HG03378 (cell line): Measurements from ENCODE around the gene NBEA.

Experiments used
- ATAC-seq: cut with Tn5 transposase; IDR thresholded peaks from one replicate; pipeline ENCODE4 v1.9.1; 2021; ENCODE audit warnings: mild to moderate bottlenecking, moderate library complexity; ENCODE audit not compliant: unreplicated experiment

Gene NBEA

DNA sequence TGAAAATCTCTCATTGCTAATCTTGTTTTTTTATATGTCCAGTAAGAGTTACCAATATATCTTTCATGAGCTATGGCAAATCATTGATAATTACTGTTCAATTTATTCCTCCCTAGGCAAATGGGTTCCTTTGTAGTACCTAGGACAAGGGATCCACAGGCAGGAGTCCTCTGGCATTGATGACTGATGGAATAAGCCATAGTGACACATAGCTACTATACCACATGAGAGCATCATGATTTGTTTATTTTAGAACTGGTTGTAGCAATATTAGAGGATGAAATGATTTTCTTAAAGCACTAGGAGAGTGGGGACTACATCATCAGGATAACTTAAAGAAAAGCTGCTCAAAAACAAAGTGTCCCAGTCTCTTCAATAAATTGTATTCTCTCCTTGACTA, 556.2 kb downstream of the NBEA start:
- no peak for ATAC-seq

DNA sequence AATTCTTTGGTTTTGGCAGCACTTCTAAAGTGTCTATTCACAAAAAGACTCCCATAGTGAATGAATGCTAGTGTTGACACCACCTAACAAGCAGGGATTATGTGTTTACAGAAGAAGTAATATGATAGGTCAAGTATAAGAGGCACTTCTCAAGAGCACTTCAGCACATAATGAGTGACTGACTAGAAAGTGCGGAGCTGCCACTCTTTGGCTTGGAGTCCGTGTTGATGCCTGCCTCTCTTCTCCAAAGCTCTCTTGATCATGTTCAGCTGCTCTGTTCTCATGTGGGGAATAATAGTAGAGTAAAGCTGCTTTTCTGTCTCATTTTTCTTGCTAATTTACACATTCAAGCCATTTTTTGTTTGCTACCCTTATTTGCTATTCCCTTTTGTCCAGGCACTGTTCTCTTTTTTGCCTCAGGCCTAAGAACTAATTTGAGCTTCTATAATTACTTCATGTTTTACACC, 557.2 kb downstream of the NBEA start:
- ATAC-seq: no peak

DNA sequence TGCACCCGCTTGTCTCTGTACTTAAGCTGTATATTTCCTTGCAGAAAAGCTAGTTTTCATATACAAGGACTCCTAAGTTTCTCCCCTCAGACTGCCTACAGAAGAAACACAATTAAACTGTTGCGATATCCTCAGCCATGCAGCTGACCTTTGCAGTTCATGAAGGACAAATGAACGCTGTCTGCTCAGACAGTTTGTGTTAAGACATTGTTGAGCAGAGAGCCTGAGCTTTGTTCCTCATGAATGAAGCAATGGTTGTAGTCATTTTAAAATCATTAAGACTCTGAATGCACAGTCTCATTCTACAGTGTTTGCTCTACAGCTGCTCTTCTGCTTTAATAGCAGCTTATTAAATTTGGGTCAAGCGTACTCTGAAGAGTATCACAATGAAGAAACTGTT, 557.6 kb downstream of the NBEA start:
- ATAC-seq: no peak

DNA sequence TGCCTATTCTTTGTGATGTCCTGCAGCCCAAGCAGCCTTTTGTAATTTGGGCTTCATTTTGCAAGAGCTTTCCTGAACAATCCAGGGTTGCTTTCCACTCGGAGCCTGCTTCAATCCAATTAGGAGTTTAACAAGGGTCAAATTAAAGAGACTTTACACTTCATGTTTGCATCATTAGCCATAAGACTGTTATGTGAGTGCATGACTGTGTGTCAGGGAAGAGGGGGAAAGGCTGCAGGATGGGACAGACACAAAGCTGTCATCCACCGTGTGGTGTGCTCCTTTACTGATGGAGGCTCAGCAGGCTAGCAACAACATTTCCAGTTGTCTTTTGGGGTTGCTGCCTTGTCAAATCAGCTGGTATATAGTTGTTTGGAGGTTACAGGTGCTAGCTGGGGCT, 558.1 kb downstream of the NBEA start:
- no peak for ATAC-seq

DNA sequence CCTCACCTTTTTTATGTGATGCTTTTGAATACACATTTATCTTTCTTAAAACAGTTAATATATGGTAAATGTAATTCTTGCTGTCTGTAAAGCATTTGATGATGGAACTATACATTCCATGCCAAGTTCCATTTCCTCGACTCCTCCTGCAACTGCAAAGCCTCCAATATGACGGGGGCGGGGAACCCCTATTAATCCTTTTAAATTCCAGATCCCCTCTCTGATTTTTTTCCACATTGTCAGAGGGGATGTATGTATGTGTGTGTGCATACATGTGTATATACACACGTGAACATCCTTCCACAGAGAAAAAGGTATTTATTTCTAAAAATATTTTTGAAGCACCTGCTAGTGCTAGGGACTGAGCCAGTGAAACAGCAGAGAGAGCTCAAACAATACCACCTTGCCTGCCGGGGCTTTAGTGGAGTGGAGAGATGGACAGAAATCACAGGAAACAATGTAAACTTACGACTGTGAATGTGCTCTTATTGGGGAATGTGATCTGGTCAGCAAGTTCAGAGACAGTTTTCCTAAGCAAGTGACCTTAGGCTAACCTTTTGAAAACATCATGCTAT, 559.7 kb downstream of the NBEA start:
- no peak for ATAC-seq

DNA sequence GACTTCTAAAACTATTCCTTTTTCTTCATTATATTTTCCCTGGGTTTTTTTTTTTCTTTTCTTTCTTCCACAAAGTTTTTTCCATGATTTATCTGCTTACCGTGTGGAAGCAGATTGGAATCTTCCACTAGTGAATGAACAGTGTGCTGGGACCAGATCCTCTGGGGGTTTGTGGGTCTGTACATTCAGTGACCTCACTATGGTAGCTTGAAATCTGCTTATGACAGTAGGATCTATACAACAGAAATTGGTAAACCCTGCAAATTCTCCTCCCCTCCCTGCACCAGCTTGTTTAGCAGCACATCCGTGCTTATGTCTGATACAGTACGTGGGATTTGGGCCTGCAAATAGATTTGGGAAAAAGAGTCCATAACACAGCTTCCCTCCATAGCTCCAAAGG, 560.4 kb downstream of the NBEA start:
- no peak for ATAC-seq

DNA sequence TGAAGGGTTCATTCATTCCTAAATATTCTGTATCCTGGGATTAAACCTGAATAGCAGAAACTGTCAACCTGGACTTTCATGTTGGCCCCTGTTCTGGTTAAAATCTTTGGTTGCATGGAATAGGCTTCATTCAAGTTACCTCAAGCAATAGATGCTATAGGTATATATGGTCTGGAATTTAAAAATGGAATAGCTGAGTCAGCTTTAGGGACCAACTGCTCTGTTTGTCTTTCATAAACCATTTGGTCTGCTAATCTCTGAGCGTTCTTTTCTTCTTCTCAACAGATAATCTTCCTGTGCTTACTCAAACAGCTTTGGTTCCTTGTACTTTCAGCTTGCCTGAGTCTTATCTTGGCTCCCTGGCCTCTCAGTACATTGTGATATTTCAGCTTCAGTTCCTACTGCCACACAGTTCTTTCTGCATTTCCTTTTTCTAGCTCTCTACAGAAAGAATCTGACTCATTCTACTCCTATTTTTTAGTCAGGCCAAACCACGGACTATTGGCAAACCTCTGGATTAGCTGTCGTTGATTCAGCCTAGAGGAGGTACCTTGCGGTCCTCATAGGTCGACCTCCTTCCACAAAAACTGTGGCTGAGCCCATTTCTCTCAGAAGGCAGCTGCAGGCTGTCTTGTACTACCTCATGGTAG, 570.3 kb downstream of the NBEA start:
- ATAC-seq: no peak

DNA sequence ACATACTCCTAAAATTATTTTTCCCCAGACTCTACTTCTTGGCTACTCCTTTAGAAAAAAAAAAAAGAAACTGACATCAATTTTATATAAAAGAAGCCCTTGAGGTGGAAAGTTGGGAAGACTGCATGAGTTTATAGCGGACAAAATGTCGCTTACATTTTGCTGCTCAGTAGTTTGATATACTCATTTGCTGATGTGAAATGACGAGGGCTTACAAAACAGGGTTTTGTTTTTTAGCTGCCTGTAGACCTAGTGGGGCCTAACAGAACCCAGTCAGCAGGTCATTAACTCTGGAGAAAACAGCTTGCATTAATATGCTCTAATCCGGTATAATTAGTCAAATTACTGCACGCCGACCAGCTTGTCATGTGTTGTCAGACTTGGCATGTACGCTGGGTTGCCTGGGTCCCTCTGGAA, 572.0 kb downstream of the NBEA start:
- no peak for ATAC-seq

DNA sequence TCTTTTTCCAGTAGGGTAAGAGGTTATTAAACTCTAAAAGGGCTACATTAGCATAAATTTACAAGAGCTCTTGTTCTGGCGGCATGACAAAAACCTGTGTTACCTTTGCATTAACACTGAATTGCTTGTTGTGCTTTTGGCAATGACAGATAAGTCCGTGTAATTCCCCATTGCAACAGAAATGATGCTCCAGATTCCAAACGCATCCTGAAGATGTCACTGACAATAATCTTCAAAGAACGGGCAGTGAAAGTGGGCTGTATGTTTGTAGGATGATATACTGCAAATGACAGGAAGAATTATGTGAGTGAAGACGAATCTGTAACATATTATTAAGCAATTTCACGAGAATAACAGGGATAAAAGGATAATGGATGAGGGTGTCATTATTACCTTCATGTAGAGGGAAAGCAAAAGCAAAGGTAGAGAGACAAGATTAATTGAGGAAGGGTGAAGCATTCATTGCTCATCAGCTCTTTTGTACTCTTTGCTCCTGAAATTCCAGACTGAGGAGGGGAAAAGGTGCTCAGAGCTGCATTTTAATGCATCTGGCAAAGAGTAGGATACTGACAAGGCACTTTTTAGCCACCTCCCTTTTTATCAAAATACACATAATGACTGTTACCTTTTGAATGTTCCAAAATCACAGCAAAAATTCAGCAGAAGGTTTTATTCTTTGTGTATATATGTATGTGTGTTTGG, 572.9 kb downstream of the NBEA start:
- no peak for ATAC-seq

DNA sequence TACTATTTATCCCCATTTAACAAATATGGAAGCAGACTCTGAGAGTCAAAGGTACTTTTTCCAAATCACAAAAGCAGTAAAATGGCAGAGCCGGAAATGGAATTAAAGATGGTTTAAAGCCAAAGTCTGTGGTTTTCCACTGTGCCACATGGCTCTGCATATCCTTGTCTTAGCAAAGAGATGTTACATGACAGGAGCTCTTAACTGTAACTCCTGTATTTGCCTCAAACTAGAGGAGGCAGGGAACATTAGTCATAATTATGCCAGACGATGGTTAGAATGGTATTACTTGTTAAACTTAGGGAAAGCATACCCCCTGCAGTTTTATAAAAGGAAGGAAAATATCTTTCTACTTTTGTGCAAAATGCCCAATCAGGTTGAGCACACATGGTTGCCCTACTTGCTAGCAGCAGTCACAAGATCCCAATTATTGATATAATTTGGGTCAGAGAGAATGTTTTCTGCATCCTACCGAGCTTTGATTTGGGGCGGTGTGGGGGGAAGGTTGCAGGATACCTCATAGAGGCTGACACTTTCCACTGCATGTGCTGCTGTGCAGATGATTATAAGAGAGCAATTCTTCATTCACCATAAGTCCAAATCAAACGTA, 576.4 kb downstream of the NBEA start:
- ATAC-seq: no peak

DNA sequence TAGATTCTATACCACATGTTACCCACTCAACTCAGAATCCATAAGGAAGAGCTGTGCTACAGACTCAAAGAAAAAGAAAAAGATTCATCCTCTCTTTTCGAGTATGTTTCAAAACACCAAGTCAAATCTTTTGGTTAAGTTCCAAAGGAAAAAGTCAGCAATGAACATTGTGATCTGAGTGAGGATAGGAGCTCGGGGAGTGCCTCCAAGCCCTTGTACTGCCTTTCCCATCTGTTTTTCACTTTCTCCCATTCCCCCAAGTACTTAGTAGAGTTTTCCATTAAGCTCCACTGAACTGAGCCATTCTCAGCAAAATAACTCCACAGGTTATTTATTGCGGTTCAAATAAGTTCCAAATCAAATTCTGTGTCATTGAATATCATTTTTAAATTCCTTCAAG, 582.1 kb downstream of the NBEA start:
- no peak for ATAC-seq

DNA sequence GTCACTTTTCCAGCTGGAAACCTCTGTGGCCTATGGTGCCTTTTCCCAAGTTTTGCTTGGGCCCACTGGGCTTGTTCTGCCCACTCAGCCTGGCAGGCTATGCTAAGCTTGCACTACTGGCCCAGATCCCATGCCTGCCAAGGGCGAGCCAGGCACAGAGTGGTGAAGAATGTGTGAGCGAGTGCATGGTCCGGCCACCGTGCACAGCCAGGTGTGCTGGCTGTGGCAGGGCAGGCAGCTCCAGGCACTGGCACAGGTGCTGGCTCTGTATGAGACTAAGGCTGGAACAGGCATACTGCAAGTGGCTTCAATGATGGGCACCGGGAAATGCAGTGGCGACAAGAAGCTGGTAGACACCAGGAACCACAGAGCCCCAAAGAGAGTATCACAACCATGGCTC, 584.5 kb downstream of the NBEA start:
- no peak for ATAC-seq

DNA sequence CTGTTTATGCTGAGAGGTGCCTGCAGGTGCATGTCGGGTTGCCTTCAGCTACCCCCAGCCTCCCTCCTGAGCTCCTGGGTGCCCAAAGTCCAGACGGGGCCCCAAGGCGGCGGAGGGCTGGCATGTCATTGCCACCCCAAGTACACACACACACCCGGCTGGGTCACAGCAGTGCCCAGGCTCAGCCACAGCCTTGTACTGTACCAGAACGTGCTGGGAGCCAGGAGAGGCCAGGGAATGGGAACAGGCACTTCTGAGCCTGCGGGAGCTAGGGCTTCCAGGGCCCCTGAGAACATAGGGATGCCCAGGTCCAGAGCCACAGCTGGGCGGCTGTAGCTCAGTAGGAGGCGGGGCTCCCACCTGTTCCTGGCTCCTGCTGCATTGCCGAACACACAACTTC, 585.4 kb downstream of the NBEA start:
- no peak for ATAC-seq

DNA sequence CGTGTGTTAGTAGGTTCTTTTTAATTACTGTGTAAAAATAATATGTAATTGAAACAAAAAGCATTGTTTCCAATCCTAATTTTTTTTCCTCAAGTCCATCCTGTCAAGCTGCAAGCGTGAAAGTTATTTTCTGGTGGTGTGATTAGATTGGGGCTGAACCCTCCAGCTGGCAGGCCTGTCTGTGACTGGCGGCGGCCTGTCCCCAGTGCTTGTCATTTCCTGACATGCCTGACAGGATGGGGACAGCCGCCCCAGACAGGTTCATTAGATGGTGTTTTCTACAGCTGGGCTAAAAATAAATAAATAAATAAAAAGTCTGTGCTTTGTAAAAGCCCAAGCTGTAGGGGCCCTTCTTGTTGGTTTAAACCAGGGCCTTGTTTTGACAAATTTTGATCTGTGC, 588.1 kb downstream of the NBEA start:
- ATAC-seq: no peak

DNA sequence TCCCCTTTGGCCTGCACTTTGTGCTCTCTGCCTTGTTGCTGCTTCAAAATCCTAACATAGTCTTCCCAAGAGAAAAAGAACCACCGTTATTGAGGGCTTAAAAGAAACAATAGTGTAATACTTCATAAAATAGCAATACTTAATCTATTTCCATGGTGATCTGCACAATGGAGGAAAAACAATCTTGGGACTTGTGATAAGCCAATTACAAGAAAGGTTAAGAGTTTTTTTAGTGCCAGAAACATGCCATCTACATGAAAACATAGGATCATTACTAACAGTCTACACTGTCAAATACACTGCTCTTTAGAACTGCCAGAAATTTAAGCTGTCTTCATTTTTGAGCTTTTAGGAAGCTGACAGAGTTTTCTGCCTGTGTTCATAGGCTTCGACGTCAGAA, 588.5 kb downstream of the NBEA start:
- ATAC-seq: no peak

DNA sequence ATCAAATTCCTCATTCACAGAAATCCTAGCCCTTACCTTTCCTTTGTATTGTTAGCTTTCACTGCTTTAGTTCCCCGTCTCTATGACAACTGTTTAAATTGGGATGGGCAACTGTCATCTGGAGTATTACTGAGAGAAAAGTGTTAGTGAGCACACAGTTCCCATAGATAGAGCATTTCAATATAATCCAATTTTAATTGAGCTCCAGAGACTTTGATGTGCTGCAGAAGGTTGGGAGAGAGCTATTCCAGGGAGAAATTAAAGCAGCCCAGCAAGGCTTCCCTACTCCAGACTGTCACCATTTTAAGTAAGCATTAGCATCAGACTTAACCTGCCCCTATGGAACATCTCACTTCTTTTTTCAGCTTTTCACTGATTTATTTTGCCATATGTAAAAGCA, 589.5 kb downstream of the NBEA start:
- no peak for ATAC-seq

DNA sequence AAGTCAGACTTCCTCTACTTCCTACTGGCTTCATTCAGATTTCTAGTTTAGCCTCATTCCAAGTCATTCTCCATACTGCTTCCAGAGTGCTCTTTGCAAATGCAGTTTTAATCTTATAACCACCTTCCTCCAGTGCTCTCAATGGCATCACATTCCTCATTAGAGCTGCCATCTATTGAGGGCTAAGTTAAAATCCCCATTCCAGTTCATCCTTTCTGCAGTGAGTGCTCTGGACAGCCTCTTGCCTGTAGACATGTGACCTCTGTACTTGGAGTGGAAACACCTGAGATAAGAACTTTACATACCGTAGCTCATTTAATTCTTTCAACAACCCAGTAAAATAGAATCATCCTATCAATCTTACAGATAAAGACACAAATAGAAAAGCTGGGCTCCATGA, 592.3 kb downstream of the NBEA start:
- no peak for ATAC-seq

DNA sequence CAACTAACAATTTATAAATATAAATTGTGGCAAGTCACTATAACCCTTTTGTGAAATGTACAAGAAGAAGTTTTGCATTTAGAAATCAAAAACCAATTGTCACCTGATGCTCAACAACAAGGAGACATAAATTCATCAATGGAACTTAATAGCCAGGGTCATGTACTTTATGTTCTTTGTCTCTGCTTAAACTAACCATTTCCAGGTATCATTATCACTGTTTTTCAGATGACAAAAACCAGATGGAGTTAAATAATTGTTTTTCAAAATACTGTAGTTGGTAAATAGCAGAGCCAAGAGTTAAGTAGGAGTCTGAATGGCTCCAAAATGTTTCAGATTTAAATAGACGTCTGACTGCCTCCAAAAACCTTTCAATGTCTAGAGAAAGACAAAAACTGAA, 606.7 kb downstream of the NBEA start:
- no peak for ATAC-seq

DNA sequence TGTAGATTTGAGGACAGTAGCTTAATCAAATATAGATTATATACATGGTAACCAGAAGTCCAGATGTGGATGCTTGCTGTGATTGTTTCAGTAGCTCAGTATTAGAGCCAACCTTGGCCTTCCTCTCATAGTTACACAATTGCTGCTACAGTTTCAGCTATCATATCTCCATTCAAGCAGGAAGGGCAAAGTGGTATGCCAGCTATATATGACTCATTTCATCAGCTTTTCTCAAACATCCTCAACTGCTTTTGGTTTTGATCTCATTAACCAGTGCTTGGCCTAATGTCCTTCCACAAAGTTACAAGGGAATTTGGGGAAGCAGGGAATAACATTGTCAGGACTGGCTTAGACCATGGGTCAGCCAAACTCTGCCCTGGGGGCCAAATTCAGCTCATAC, 607.4 kb downstream of the NBEA start:
- ATAC-seq: peak; percentile 90

DNA sequence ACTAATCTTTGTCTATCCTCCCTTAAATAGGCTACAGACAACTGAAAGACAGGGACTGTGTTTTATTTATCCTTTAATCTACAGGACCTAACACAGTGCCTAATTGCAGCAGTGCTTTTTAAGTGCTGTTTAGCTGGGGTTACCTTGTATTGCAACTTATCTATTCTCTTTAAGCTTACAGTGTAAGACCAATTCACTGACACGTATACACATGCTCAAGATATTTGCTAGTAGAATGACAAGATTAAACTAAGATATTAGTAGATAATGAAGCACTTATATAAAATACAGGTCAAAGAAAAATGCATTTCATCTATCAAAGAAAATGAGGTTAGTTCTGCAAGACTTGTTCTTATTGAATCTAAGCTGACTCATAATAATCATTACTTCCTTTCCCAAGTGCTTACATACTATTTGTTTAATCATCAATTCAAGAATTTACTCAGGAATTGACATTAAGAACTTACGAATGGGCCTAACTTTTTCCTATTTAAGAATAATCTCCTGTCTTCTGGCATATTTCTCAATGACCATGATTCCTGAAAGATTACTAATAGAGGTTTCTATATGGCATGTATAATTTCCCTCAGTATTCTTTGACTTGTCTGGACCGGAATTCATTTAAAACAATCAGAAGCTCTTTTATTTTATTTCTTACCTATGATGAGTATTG, 610.2 kb downstream of the NBEA start:
- no peak for ATAC-seq

DNA sequence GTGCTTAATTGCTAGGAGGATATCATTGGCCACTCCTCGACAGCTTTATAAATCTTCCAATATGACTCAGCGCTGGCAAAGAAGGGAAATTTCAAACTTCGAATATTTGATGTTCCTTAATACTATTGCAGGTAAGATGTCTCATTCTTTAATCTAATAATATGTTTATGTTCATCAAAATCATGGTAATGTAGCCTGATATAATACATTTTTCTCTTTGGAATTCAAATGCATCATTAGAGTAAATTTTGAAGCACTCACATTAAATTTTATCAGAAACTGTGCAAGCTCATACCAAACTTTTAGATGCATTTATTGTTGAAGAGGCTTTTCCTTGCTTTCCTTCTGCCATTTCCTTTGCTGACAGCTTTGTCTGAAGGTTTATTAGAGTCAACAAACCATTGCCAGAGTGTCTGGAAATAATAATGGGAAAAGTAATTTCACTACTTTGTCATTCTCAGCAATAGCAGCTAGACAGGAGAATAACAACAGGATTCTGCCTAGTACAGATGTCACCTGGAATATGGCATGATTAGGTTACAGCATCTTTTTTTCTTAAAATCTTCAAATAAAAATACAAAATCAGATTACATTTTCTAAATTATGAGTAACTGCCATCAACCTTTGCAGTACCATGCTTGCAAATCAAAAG, 613.0 kb downstream of the NBEA start:
- no peak for ATAC-seq
